Vagina (tissue), 2 donors: ENCODE data around the gene ELOVL6. TPM values are rescaled to one million over a fixed set of nuclear protein-coding genes. Genes with fewer than 3 reads are reported as not detected.

Source experiments
- DNase-seq, 2 donors: peaks; one replicate each; pipeline ENCODE4 v3.0.0-alpha.2; 2017; ENCODE audit errors: extremely low spot score in 2 of 2
- H3K27ac ChIP-seq: fragments of 200-600 bp; sonication (generic); one replicate; pipeline ENCODE4 v1.5.1; 2019
- H3K27me3 ChIP-seq: fragments of 200-600 bp; sonication (generic); one replicate; pipeline ENCODE4 v1.5.1; 2019
- H3K36me3 ChIP-seq, 2 donors: fragments of 200-600 bp; sonication (generic); one replicate each; pipeline ENCODE4 v1.5.1; 2017 to 2019
- H3K4me1 ChIP-seq: fragments of 200-600 bp; sonication (generic); one replicate; pipeline ENCODE4 v1.5.1; 2019
- H3K4me3 ChIP-seq, 2 donors: fragments of 200-600 bp; sonication (generic); 1 replicate in 1 of 2; 2 replicates in 1 of 2; pipeline ENCODE4 v1.5.1; 2016 to 2019
- H3K9me3 ChIP-seq: fragments of 200-600 bp; sonication (generic); one replicate; pipeline ENCODE4 v1.5.1; 2019
- CTCF ChIP-seq, 3 experiments: fragments of 450-650 bp in 2 of 3; fragments of 200-600 bp in 1 of 3; sonication (generic) in 1 of 3; IDR thresholded peaks; one replicate each; pipeline ENCODE4 v1.5.1; 2017 to 2019; ENCODE audit warnings: antibody characterized with exemption in 3 of 3, mild to moderate bottlenecking in 2 of 3, moderate library complexity in 2 of 3
- POLR2A ChIP-seq, 2 donors: fragments of 450-650 bp; IDR thresholded peaks; one replicate each; pipeline ENCODE4 v1.6.1; 2017; ENCODE audit warnings: antibody characterized with exemption in 2 of 2, mild to moderate bottlenecking in 2 of 2, moderate library complexity in 2 of 2
- POLR2AphosphoS5 ChIP-seq, 2 donors: sonication (generic); formaldehyde crosslinking; IDR thresholded peaks; one replicate each; pipeline ENCODE4 v1.9.0; 2017; ENCODE audit warnings: antibody characterized with exemption in 2 of 2, mild to moderate bottlenecking in 2 of 2, low read depth in 1 of 2; ENCODE audit not compliant: insufficient read depth in 1 of 2
- intact Hi-C: fragments of 100-400 bp; cut with DNase I; formaldehyde crosslinking; loops from one replicate; pipeline ENCODE4 v1.15.1; 2023
- total RNA-seq: library from RNA; depleted of rRNA; stranded (reverse); fragments of >200 nt; gene quantifications from one replicate; pipeline ENCODE4 v1.2.3, GENCODE V29; 2016

Gene ELOVL6
- total RNA-seq, 1 donor from 2014 or later, result 9.1 TPM

DNA sequence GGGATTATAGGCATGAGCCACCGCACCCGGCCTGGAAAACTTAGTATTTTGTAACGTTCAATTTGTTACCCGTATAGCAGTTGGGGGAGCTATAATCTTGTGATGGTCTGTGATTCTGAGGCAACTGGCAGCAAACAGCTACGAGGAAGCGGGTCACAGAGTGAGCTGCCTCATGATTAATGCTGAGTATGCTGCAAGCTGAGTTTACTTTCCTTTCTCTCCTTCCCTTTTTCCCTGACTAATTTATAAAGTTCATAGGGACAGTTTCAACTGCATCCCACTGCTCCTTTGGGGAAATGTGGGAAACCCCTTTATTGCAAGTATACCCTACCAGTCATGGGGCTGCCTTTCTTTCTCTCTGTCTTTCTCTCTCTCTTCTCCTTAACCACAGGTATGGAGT is 17.7 kb upstream of the ELOVL6 start:
- no peak overlapping the region for H3K27ac ChIP-seq
- no peak overlapping the region for H3K4me3 ChIP-seq
- no peaks in the 10 kb centered on the region for H3K4me1 ChIP-seq
- DNase-seq, result no peak
- H3K36me3 ChIP-seq, result no peaks in the 10 kb centered on the region
- no peaks in the 10 kb centered on the region for H3K9me3 ChIP-seq
- TF ChIP-seq CTCF (IDR thresholded peaks at IDR 0.05) (no peak), POLR2A (IDR thresholded peaks at IDR 0.05) (no peak), POLR2AphosphoS5 (IDR thresholded peaks at IDR 0.05; ENCODE audit: insufficient read depth in 1 of 2, low read depth in 1 of 2) (no peak)
- H3K27me3 ChIP-seq, result no peaks in the 10 kb centered on the region
- intact Hi-C loops, result no loop called here

DNA sequence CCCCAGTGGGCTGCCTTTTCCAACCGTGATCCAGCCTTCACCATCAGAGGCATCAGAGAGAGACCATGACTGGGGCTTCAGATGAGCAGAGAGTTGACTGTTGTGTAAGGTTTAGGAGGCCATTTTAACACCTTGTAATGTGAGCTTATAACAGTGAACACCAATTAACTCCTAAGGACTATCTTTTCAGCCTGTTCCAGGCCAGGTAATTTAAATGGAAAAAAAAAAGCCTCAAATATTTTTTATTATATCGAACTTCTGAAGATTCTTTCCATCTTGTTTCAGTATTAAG is 13.3 kb upstream of the ELOVL6 start:
- intact Hi-C loops, result no loop called here
- no peak overlapping the region for H3K4me3 ChIP-seq
- no peaks in the 10 kb centered on the region for H3K4me1 ChIP-seq
- H3K36me3 ChIP-seq, result no peaks in the 10 kb centered on the region
- H3K27ac ChIP-seq, result no peak overlapping the region
- DNase-seq, result no peak
- no peaks in the 10 kb centered on the region for H3K9me3 ChIP-seq
- no peaks in the 10 kb centered on the region for H3K27me3 ChIP-seq
- no peak for TF ChIP-seq POLR2A (IDR thresholded peaks at IDR 0.05)
- TF ChIP-seq POLR2AphosphoS5 (IDR thresholded peaks at IDR 0.05; ENCODE audit: insufficient read depth in 1 of 2, low read depth in 1 of 2), result no peak
- no peak for TF ChIP-seq CTCF (IDR thresholded peaks at IDR 0.05)

DNA sequence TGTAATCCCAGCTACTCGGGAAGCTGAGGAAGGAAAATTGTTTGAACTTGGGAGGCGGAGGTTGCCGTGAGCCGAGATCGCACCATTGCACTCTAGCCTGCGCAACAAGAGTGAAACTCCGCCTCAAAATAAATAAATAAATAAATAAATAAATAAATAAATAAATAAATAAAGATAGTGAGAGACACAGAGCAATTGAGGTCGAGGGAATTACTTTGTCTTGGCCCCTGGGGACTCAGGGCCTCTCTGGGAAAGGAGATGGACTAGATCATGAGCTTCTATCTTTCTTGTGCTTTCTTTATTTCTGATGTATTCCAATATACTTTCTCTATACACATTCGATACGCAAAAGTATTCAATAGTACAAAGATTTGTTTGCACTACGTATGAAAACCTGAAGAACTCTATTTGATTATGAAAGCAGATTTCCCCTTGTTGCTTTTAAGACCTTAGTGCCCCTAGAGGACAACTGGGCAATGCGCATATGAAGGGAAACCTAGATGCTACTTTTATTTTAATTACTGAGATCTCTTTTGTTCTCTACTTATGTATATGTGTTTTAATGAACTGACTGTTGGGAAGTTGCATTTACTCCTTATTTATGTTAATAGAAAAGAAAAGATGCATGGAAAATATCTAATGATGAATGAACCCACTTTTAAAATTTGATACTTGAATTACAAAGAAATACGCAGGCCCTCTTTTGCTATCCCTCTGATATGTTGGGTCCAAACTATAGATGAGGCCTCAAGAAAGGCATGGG is 12.8 kb upstream of the ELOVL6 start:
- Histone ChIP-seq H3K27me3 (no peaks in the 10 kb centered on the region), H3K9me3 (no peaks in the 10 kb centered on the region), H3K27ac (no peak overlapping the region), H3K4me3 (no peak overlapping the region), H3K4me1 (no peaks in the 10 kb centered on the region), H3K36me3 (no peaks in the 10 kb centered on the region)
- intact Hi-C loops, result no loop called here
- no peak for TF ChIP-seq POLR2A (IDR thresholded peaks at IDR 0.05)
- TF ChIP-seq CTCF (IDR thresholded peaks at IDR 0.05), result peak in 2 of 3 experiments; percentile 18 to 33
- no peak for DNase-seq

- no peaks in the 10 kb centered on the region for H3K4me1 ChIP-seq
- TF ChIP-seq POLR2AphosphoS5 (IDR thresholded peaks at IDR 0.05; ENCODE audit: insufficient read depth in 1 of 2, low read depth in 1 of 2), result no peak
- TF ChIP-seq POLR2A (IDR thresholded peaks at IDR 0.05), result no peak
- no peak for TF ChIP-seq CTCF (IDR thresholded peaks at IDR 0.05)
- H3K27ac ChIP-seq, result no peak overlapping the region
- no peaks in the 10 kb centered on the region for H3K27me3 ChIP-seq
- intact Hi-C loops, result loop anchor here (10.0 kb wide), 1 partner anchor 164 kb away; no protein-coding TSS in a partner anchor
- H3K36me3 ChIP-seq, result no peaks in the 10 kb centered on the region
- H3K4me3 ChIP-seq, result no peak overlapping the region
- DNase-seq, result no peak
- no peaks in the 10 kb centered on the region for H3K9me3 ChIP-seq
Measured at GRCh38 chr4:110208419-110208818, 10.0 kb upstream of the ELOVL6 start.

DNA sequence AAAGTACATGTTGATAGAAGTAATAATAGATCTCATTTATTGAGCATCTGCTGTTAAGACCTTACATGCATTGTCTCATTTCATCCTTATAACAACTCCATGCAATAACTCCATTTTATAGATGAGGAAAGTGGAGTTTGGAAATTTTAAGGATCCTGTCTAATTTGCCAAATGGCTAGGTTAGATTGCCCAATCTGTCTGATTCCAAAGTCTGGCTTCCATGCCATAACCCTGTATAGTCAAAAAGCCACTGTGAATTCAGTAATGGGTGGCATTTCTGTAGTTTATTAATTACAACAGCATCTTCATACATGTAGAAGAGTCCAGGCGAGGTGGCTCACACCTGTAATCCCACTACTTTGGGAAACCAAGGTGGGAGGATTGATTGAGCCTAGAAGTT is 8.8 kb upstream of the ELOVL6 start:
- no peak overlapping the region for H3K27ac ChIP-seq
- no peaks in the 10 kb centered on the region for H3K36me3 ChIP-seq
- H3K4me1 ChIP-seq, result no peaks in the 10 kb centered on the region
- DNase-seq, result no peak
- no peaks in the 10 kb centered on the region for H3K9me3 ChIP-seq
- intact Hi-C loops, result loop anchor here (10.0 kb wide), 1 partner anchor 162 kb away; no protein-coding TSS in a partner anchor
- H3K4me3 ChIP-seq, result no peak overlapping the region
- no peak for TF ChIP-seq POLR2A (IDR thresholded peaks at IDR 0.05)
- TF ChIP-seq CTCF (IDR thresholded peaks at IDR 0.05), result no peak
- no peak for TF ChIP-seq POLR2AphosphoS5 (IDR thresholded peaks at IDR 0.05; ENCODE audit: insufficient read depth in 1 of 2, low read depth in 1 of 2)
- no peaks in the 10 kb centered on the region for H3K27me3 ChIP-seq
